H9 (cell line): ENCODE results near the gene CRYM. TPM values are rescaled to one million over a fixed set of nuclear protein-coding genes. Genes with fewer than 3 reads are reported as not detected.

ENCODE experiments used
- DNase-seq: peaks from one replicate; pipeline ENCODE4 v3.0.0-alpha.2; 2017
- H2AFZ ChIP-seq: one replicate; pipeline ENCODE4 v1.6.1; 2013; ENCODE audit warnings: mild to moderate bottlenecking, low read length, control low read depth, moderate library complexity
- H2AK5ac ChIP-seq: 2 replicates; pipeline ENCODE4 v1.6.1; 2013; ENCODE audit warnings: low read length, control low read depth, mixed read lengths; ENCODE audit not compliant: insufficient read length
- H2BK120ac ChIP-seq: one replicate; pipeline ENCODE4 v1.6.1; 2013; ENCODE audit warnings: low read depth, mild to moderate bottlenecking, low read length, control low read depth, inconsistent platforms; ENCODE audit not compliant: poor library complexity, severe bottlenecking
- H2BK12ac ChIP-seq: 2 replicates; pipeline ENCODE4 v1.6.1; 2013; ENCODE audit warnings: low read length, control low read depth, mixed read lengths, low read depth; ENCODE audit not compliant: insufficient read length
- H2BK15ac ChIP-seq: 2 replicates; pipeline ENCODE4 v1.6.1; 2013; ENCODE audit warnings: low read depth, low read length, control low read depth
- H2BK20ac ChIP-seq: one replicate; pipeline ENCODE4 v1.6.1; 2013; ENCODE audit warnings: low read depth, mild to moderate bottlenecking, low read length, control low read depth, inconsistent platforms; ENCODE audit not compliant: poor library complexity, severe bottlenecking
- H2BK5ac ChIP-seq: 2 replicates; pipeline ENCODE4 v1.6.1; 2013; ENCODE audit warnings: low read length, control low read depth, mixed read lengths; ENCODE audit not compliant: insufficient read length
- H3K14ac ChIP-seq: 2 replicates; pipeline ENCODE4 v1.6.1; 2013; ENCODE audit warnings: low read length, control low read depth; ENCODE audit not compliant: insufficient read depth
- H3K18ac ChIP-seq: 2 replicates; pipeline ENCODE4 v1.6.1; 2013; ENCODE audit warnings: low read depth, mild to moderate bottlenecking, mixed read lengths, low read length, control low read depth; ENCODE audit not compliant: insufficient read length
- H3K23ac ChIP-seq: 2 replicates; pipeline ENCODE4 v1.6.1; 2013; ENCODE audit warnings: low read length, control low read depth, mixed read lengths, low read depth; ENCODE audit not compliant: insufficient read length
- H3K23me2 ChIP-seq: 2 replicates; pipeline ENCODE4 v1.6.1; 2013; ENCODE audit warnings: low read depth, mild to moderate bottlenecking, mixed read lengths, low read length, control low read depth; ENCODE audit not compliant: insufficient read length, poor library complexity, severe bottlenecking
- H3K27ac ChIP-seq: 2 replicates; pipeline ENCODE4 v1.5.1; 2013; ENCODE audit warnings: low read length, control low read depth, mixed read lengths, low read depth; ENCODE audit not compliant: insufficient read length
- H3K27me3 ChIP-seq: 2 replicates; pipeline ENCODE4 v1.6.1; 2013; ENCODE audit warnings: low read length, control low read depth, inconsistent platforms; ENCODE audit not compliant: insufficient read depth
- H3K4ac ChIP-seq: 2 replicates; pipeline ENCODE4 v1.6.1; 2013; ENCODE audit warnings: low read depth, mild to moderate bottlenecking, control low read depth, inconsistent platforms, low read length, moderate library complexity
- H3K4me1 ChIP-seq: 2 replicates; pipeline ENCODE4 v1.6.1; 2013; ENCODE audit warnings: low read length, control low read depth, inconsistent platforms; ENCODE audit not compliant: insufficient read depth
- H3K4me2 ChIP-seq: 2 replicates; pipeline ENCODE4 v1.6.1; 2013; ENCODE audit warnings: low read length, control low read depth, mixed read lengths; ENCODE audit not compliant: insufficient read length, insufficient read depth
- H3K56ac ChIP-seq: 2 replicates; pipeline ENCODE4 v1.6.1; 2013; ENCODE audit warnings: low read depth, mild to moderate bottlenecking, mixed read lengths, low read length, control low read depth; ENCODE audit not compliant: insufficient read length
- H3K79me1 ChIP-seq: 2 replicates; pipeline ENCODE4 v1.6.1; 2013; ENCODE audit warnings: low read depth, mild to moderate bottlenecking, moderate library complexity, low read length, control low read depth, inconsistent platforms; ENCODE audit not compliant: insufficient read depth, poor library complexity, severe bottlenecking
- H3K79me2 ChIP-seq: 2 replicates; pipeline ENCODE4 v1.6.1; 2013; ENCODE audit warnings: low read length, control low read depth, inconsistent platforms; ENCODE audit not compliant: insufficient read depth
- H3K9ac ChIP-seq: 2 replicates; pipeline ENCODE4 v1.6.1; 2013; ENCODE audit warnings: low read length, control low read depth, mixed read lengths; ENCODE audit not compliant: insufficient read length; ENCODE audit errors: extremely low read depth
- H3K9me3 ChIP-seq: one replicate; pipeline ENCODE4 v1.6.1; 2013; ENCODE audit warnings: low read depth, low read length, inconsistent platforms; ENCODE audit not compliant: control insufficient read depth
- H3T11ph ChIP-seq: one replicate; pipeline ENCODE4 v1.6.1; 2013; ENCODE audit warnings: mild to moderate bottlenecking, low read length, control low read depth, inconsistent platforms
- H4K20me1 ChIP-seq: one replicate; pipeline ENCODE4 v1.6.1; 2013; ENCODE audit not compliant: control insufficient read depth, insufficient read length, insufficient read depth
- H4K5ac ChIP-seq: 2 replicates; pipeline ENCODE4 v1.6.1; 2013; ENCODE audit warnings: low read depth, mild to moderate bottlenecking, mixed read lengths, low read length, control low read depth; ENCODE audit not compliant: insufficient read length
- H4K8ac ChIP-seq: replicated peaks from 2 replicates; pipeline ENCODE4 v1.6.1; 2013; ENCODE audit warnings: low read length, control low read depth, mixed read lengths, low read depth; ENCODE audit not compliant: insufficient read length
- H4K91ac ChIP-seq: 2 replicates; pipeline ENCODE4 v1.6.1; 2013; ENCODE audit warnings: low read depth, mild to moderate bottlenecking, moderate library complexity, mixed read lengths, low read length, control low read depth; ENCODE audit not compliant: insufficient read length
- H3K27ac Mint-ChIP-seq, 3 experiments: 2 replicates in 2 of 3; 3 replicates in 1 of 3; pipeline ENCODE4 v1.8.0; 2020 to 2021; ENCODE audit warnings: mixed read lengths in 3 of 3, mild to moderate bottlenecking in 1 of 3, moderate library complexity in 1 of 3
- H3K27me3 Mint-ChIP-seq: 2 replicates; pipeline ENCODE4 v1.8.0; 2021; ENCODE audit warnings: low read depth, mild to moderate bottlenecking, moderate library complexity, mixed read lengths
- H3K36me3 Mint-ChIP-seq, 3 experiments: 2 replicates in 2 of 3; 3 replicates in 1 of 3; pipeline ENCODE4 v1.8.0; 2020 to 2021; ENCODE audit warnings: low read depth in 3 of 3, mixed read lengths in 3 of 3; ENCODE audit not compliant: insufficient read depth in 1 of 3
- H3K4me1 Mint-ChIP-seq, 2 experiments: 2 replicates each; pipeline ENCODE4 v1.8.0; 2020; ENCODE audit warnings: mixed read lengths in 2 of 2
- H3K4me3 Mint-ChIP-seq, 2 experiments: 2 replicates in 1 of 2; 3 replicates in 1 of 2; pipeline ENCODE4 v1.8.0; 2020 to 2021; ENCODE audit warnings: mild to moderate bottlenecking in 2 of 2, mixed read lengths in 2 of 2, moderate library complexity in 1 of 2
- H3K9me3 Mint-ChIP-seq, 2 experiments: 2 replicates in 1 of 2; 3 replicates in 1 of 2; pipeline ENCODE4 v1.8.0; 2020; ENCODE audit warnings: mild to moderate bottlenecking in 2 of 2, mixed read lengths in 2 of 2, moderate library complexity in 1 of 2
- WGBS: extraction: QIAGEN DNeasy Blood & Tissue Kit; methylation state at CpG from one replicate; pipeline ENCODE4 v1.1.7; 2013; ENCODE audit warnings: missing lambda C conversion rate, low lambda C conversion rate, mixed read lengths; ENCODE audit not compliant: insufficient read length; ENCODE audit errors: extremely low coverage; 5-methylcytosine and 5-hydroxymethylcytosine counted together
- total RNA-seq: library from RNA; stranded (reverse); gene quantifications from 2 replicates; pipeline ENCODE4 v1.2.1, GENCODE V29; 2021
- TF ChIP-seq, protein P1 (sequence below): fragments of 200-600 bp; sonication (generic); conservative IDR thresholded peaks from 3 replicates; pipeline ENCODE4 v1.8.0; 2021; ENCODE audit warnings: antibody characterized with exemption, mild to moderate bottlenecking

The CRYM gene
- total RNA-seq, 1 experiment from 2014 or later: 17.8 TPM

DNA sequence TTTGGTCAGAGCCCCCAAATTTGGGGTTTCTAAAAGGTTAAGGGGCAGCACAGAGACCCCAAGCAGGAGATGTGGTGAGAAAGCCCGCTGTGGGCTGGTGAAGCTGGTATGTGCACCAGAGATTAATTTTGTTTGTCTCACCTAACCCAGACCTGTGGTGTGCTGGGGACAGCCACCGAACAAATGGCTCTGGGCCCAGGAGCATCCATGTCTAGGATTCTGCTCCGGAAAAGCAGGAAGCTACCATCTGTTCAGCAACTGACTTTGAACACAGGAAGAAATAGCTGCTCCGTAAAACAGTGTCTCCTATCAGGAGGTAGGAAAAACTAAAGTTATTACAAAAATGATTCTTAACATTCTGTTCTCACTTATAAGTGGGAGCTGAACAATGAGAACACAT lies 64.0 kb downstream of the CRYM start:
- Histone ChIP-seq H3K4me2 (no peak overlapping the region), H2BK120ac (no peak overlapping the region), H2BK12ac (no peak overlapping the region), H3K56ac (no peak overlapping the region), H3K14ac (no peak overlapping the region), H3K9me3 (no peaks in the 10 kb centered on the region), H3K23me2 (no peaks in the 10 kb centered on the region), H2AFZ (no peak overlapping the region), H3K79me1 (no peaks in the 10 kb centered on the region), H4K5ac (no peak overlapping the region), H2BK20ac (no peak overlapping the region), H3K23ac (no peak overlapping the region), H4K8ac (no peak overlapping the region), H3K9ac (no peak overlapping the region), H3K4me1 (no peaks in the 10 kb centered on the region), H4K91ac (no peak overlapping the region), H3K27me3 (no peaks in the 10 kb centered on the region; the same call in 1 of the 2 replicates), H2BK15ac (no peak overlapping the region), H3K79me2 (no peaks in the 10 kb centered on the region), H3K18ac (no peak overlapping the region), H3T11ph (no peak overlapping the region), H2AK5ac (no peak overlapping the region), H4K20me1 (no peaks in the 10 kb centered on the region), H2BK5ac (no peak overlapping the region), H3K27ac (no peak overlapping the region), H3K4ac (no peak overlapping the region)
- H3K4me3 Mint-ChIP-seq: no peak overlapping the region; a peak in 1 of 5 replicates
- TF ChIP-seq, protein P1, sequence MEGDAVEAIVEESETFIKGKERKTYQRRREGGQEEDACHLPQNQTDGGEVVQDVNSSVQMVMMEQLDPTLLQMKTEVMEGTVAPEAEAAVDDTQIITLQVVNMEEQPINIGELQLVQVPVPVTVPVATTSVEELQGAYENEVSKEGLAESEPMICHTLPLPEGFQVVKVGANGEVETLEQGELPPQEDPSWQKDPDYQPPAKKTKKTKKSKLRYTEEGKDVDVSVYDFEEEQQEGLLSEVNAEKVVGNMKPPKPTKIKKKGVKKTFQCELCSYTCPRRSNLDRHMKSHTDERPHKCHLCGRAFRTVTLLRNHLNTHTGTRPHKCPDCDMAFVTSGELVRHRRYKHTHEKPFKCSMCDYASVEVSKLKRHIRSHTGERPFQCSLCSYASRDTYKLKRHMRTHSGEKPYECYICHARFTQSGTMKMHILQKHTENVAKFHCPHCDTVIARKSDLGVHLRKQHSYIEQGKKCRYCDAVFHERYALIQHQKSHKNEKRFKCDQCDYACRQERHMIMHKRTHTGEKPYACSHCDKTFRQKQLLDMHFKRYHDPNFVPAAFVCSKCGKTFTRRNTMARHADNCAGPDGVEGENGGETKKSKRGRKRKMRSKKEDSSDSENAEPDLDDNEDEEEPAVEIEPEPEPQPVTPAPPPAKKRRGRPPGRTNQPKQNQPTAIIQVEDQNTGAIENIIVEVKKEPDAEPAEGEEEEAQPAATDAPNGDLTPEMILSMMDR: no peak
- no CpG with 5 or more reads among the region's 4 CpGs for WGBS
- H3K27ac Mint-ChIP-seq: no peak overlapping the region
- H3K9me3 Mint-ChIP-seq: no peaks in the 10 kb centered on the region
- DNase-seq: no peak
- H3K27me3 Mint-ChIP-seq: peaks cover 10% of the 10 kb centered on the region; the same call in 1 of the 2 replicates
- H3K36me3 Mint-ChIP-seq: no peaks in the 10 kb centered on the region; a peak in 1 of 7 replicates
- H3K4me1 Mint-ChIP-seq: peaks cover 10 to 11% of the 10 kb centered on the region in 2 experiments
